NCI-H2196 (cell line): Measurements from ENCODE around the gene GABRA6.

Experiments
- DNase-seq: peaks from one replicate; lab custom pipeline; 2025; ENCODE audit not compliant: unreplicated experiment; lab: John Stamatoyannopoulos, UW

The GABRA6 gene

GRCh38 chr5:161751265-161751664 lies 65.7 kb downstream of the GABRA6 start:
- no peak for DNase-seq
